HG03521 (cell line): Measurements from ENCODE around the gene ETV6.
"Not testable (repeated sequence)": the region's sequence is repeated elsewhere in the genome, so short reads cannot be mapped to it uniquely, and the experiment has no call there.

Source experiments
- ATAC-seq: cut with Tn5 transposase; IDR thresholded peaks from one replicate; pipeline ENCODE4 v1.9.1; 2021; ENCODE audit warnings: mild to moderate bottlenecking, moderate library complexity; ENCODE audit not compliant: unreplicated experiment

The ETV6 gene

GRCh38 chr12:11666131-11667050 is 16.9 kb downstream of the ETV6 start:
- no peak for ATAC-seq

- ATAC-seq: no peak
Measured at GRCh38 chr12:11667171-11667570, 17.7 kb downstream of the ETV6 start.

- no peak for ATAC-seq
Measured at GRCh38 chr12:11668611-11669010, 19.1 kb downstream of the ETV6 start.

GRCh38 chr12:11669348-11669747 is 19.9 kb downstream of the ETV6 start:
- no peak for ATAC-seq

- no peak for ATAC-seq
Measured at GRCh38 chr12:11672256-11673191, 23.1 kb downstream of the ETV6 start.

GRCh38 chr12:11673666-11674461 is 24.4 kb downstream of the ETV6 start:
- no peak for ATAC-seq

- no peak for ATAC-seq
Measured at GRCh38 chr12:11674894-11675390, 25.5 kb downstream of the ETV6 start.

- no peak for ATAC-seq
Measured at GRCh38 chr12:11676052-11676451, 26.6 kb downstream of the ETV6 start.

GRCh38 chr12:11677093-11677492 is 27.6 kb downstream of the ETV6 start:
- ATAC-seq: no peak

GRCh38 chr12:11677752-11678151 is 28.3 kb downstream of the ETV6 start:
- ATAC-seq: no peak

GRCh38 chr12:11678781-11679180 is 29.3 kb downstream of the ETV6 start:
- no peak for ATAC-seq

GRCh38 chr12:11681207-11681606 is 31.7 kb downstream of the ETV6 start:
- ATAC-seq: no peak

- ATAC-seq: not testable (repeated sequence)
Measured at GRCh38 chr12:11681695-11682094, 32.2 kb downstream of the ETV6 start.

- no peak for ATAC-seq
Measured at GRCh38 chr12:11684393-11684792, 34.9 kb downstream of the ETV6 start.

GRCh38 chr12:11684811-11685210 is 35.3 kb downstream of the ETV6 start:
- ATAC-seq: no peak

- no peak for ATAC-seq
Measured at GRCh38 chr12:11685316-11685715, 35.8 kb downstream of the ETV6 start.

GRCh38 chr12:11685716-11686115 is 36.2 kb downstream of the ETV6 start:
- no peak for ATAC-seq

- no peak for ATAC-seq
Measured at GRCh38 chr12:11686120-11686519, 36.6 kb downstream of the ETV6 start.

GRCh38 chr12:11687528-11687927 is 38.1 kb downstream of the ETV6 start:
- ATAC-seq: no peak

GRCh38 chr12:11688379-11688778 is 38.9 kb downstream of the ETV6 start:
- no peak for ATAC-seq

- no peak for ATAC-seq
Measured at GRCh38 chr12:11688831-11689230, 39.4 kb downstream of the ETV6 start.
